ENCODE data around the gene CFAP57. TPM values are rescaled to one million over a fixed set of nuclear protein-coding genes. Genes with fewer than 3 reads are reported as not detected.

CFAP57 gene
- total and polyA plus RNA-seq, 2 of the 13 experiments (the other 11 are each of a cell fraction or from before 2014, with no cell fraction given): 0.01 TPM; not detected in 1

DNA sequence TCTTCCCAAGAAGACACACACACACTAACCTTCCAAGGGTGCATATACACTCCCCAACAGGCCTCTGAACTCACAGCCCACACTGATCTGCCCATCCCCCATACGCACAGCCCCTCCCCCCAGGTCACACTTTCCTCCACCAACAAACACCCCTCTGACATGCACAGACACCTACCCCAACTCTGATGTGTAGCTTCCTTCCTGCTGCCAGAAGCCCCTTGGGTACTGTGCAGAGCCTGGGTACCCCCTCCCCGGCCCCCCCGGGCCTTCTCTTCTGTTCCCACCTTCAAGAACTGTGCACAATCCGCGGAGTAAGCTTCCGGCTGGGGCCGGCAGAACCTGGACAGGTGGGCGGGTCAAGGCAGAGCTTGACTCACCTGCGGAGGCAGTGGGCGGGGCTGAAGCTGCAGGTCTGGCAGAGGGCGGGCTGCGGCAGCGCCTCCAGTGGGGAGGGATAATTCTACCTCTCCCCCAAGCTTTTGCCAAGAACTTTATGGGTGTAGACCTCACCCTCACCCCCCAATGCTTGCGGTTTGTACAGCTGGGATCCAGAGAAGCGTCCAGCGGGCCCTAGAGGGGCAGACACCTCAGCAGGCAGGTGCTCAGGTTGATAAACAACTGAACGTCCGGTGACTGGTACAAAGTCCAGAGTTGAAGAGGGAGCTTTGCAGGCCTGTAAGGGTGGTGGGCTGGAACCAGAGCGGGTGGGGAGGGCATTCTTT lies 113.3 kb downstream of the CFAP57 start, which contains the start of gene C1orf210 (continued):
- TF ChIP-seq ZNF7 (CRISPR knock-in tag; IDR thresholded peaks at IDR 0.05): no peak
- no peak for TF ChIP-seq ZSCAN20 (CRISPR knock-in tag; IDR thresholded peaks at IDR 0.05; ENCODE audit: borderline replicate concordance)
- TF ChIP-seq POLR2AphosphoS2 (IDR thresholded peaks at IDR 0.05; ENCODE audit: low read depth, low read length): no peak
- no peak for TF ChIP-seq GZF1 (CRISPR knock-in tag; IDR thresholded peaks at IDR 0.05)
- TF ChIP-seq TMF1 (CRISPR knock-in tag; IDR thresholded peaks at IDR 0.05; ENCODE audit: low read depth): no peak
- TF ChIP-seq, protein P1, sequence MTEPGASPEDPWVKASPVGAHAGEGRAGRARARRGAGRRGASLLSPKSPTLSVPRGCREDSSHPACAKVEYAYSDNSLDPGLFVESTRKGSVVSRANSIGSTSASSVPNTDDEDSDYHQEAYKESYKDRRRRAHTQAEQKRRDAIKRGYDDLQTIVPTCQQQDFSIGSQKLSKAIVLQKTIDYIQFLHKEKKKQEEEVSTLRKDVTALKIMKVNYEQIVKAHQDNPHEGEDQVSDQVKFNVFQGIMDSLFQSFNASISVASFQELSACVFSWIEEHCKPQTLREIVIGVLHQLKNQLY (CRISPR knock-in tag; IDR thresholded peaks at IDR 0.05): no peak
- peak; percentile 21 for TF ChIP-seq XRCC5 (optimal IDR thresholded peaks at IDR 0.05; ENCODE audit: low read length)
- no peak for TF ChIP-seq ZNF644 (CRISPR knock-in tag; IDR thresholded peaks at IDR 0.05; ENCODE audit: low read depth)
- TF ChIP-seq ZEB1 (IDR thresholded peaks at IDR 0.05; ENCODE audit: insufficient replicate concordance, low read depth): peak; percentile 98
- TF ChIP-seq, protein P2, sequence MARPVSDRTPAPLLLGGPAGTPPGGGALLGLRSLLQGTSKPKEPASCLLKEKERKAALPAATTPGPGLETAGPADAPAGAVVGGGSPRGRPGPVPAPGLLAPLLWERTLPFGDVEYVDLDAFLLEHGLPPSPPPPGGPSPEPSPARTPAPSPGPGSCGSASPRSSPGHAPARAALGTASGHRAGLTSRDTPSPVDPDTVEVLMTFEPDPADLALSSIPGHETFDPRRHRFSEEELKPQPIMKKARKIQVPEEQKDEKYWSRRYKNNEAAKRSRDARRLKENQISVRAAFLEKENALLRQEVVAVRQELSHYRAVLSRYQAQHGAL (CRISPR knock-in tag; IDR thresholded peaks at IDR 0.05; ENCODE audit: not compliant biosample characterization): no peak
- TF ChIP-seq ZNF570 (CRISPR knock-in tag; IDR thresholded peaks at IDR 0.05; ENCODE audit: borderline replicate concordance): no peak
- TF ChIP-seq ZKSCAN1 (IDR thresholded peaks at IDR 0.05; ENCODE audit: low read length): no peak
- TF ChIP-seq TSC22D2 (CRISPR knock-in tag; IDR thresholded peaks at IDR 0.05; ENCODE audit: borderline replicate concordance): no peak
- TF ChIP-seq, protein P3, sequence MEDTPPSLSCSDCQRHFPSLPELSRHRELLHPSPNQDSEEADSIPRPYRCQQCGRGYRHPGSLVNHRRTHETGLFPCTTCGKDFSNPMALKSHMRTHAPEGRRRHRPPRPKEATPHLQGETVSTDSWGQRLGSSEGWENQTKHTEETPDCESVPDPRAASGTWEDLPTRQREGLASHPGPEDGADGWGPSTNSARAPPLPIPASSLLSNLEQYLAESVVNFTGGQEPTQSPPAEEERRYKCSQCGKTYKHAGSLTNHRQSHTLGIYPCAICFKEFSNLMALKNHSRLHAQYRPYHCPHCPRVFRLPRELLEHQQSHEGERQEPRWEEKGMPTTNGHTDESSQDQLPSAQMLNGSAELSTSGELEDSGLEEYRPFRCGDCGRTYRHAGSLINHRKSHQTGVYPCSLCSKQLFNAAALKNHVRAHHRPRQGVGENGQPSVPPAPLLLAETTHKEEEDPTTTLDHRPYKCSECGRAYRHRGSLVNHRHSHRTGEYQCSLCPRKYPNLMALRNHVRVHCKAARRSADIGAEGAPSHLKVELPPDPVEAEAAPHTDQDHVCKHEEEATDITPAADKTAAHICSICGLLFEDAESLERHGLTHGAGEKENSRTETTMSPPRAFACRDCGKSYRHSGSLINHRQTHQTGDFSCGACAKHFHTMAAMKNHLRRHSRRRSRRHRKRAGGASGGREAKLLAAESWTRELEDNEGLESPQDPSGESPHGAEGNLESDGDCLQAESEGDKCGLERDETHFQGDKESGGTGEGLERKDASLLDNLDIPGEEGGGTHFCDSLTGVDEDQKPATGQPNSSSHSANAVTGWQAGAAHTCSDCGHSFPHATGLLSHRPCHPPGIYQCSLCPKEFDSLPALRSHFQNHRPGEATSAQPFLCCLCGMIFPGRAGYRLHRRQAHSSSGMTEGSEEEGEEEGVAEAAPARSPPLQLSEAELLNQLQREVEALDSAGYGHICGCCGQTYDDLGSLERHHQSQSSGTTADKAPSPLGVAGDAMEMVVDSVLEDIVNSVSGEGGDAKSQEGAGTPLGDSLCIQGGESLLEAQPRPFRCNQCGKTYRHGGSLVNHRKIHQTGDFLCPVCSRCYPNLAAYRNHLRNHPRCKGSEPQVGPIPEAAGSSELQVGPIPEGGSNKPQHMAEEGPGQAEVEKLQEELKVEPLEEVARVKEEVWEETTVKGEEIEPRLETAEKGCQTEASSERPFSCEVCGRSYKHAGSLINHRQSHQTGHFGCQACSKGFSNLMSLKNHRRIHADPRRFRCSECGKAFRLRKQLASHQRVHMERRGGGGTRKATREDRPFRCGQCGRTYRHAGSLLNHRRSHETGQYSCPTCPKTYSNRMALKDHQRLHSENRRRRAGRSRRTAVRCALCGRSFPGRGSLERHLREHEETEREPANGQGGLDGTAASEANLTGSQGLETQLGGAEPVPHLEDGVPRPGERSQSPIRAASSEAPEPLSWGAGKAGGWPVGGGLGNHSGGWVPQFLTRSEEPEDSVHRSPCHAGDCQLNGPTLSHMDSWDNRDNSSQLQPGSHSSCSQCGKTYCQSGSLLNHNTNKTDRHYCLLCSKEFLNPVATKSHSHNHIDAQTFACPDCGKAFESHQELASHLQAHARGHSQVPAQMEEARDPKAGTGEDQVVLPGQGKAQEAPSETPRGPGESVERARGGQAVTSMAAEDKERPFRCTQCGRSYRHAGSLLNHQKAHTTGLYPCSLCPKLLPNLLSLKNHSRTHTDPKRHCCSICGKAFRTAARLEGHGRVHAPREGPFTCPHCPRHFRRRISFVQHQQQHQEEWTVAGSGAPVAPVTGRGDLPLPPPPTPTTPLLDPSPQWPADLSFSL (CRISPR knock-in tag; IDR thresholded peaks at IDR 0.05): no peak
- TF ChIP-seq, protein P4, sequence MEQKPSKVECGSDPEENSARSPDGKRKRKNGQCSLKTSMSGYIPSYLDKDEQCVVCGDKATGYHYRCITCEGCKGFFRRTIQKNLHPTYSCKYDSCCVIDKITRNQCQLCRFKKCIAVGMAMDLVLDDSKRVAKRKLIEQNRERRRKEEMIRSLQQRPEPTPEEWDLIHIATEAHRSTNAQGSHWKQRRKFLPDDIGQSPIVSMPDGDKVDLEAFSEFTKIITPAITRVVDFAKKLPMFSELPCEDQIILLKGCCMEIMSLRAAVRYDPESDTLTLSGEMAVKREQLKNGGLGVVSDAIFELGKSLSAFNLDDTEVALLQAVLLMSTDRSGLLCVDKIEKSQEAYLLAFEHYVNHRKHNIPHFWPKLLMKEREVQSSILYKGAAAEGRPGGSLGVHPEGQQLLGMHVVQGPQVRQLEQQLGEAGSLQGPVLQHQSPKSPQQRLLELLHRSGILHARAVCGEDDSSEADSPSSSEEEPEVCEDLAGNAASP (CRISPR knock-in tag; IDR thresholded peaks at IDR 0.05; ENCODE audit: borderline replicate concordance): peak; percentile 17; the same call in 1 of the 2 replicates
- no peak for TF ChIP-seq ZBED4 (CRISPR knock-in tag; IDR thresholded peaks at IDR 0.05; ENCODE audit: borderline replicate concordance)
